H1 (cell line): Measurements from ENCODE around the gene PPP2R2B. TPM values are rescaled to one million over a fixed set of nuclear protein-coding genes. Genes with fewer than 3 reads are reported as not detected.

Experiments used
- CTCF ChIA-PET: fragments of 300-600 bp; sonication (Branson Sonifier 250); formaldehyde crosslinking; loops from one replicate; lab custom pipeline; 2021; ENCODE audit not compliant: partially characterized antibody; lab: Charles Lee
- POLR2A ChIA-PET: fragments of 300-600 bp; sonication (Branson Sonifier 250); formaldehyde crosslinking; loops from one replicate; lab custom pipeline; 2021; ENCODE audit warnings: inconsistent platforms; ENCODE audit not compliant: partially characterized antibody; lab: Charles Lee
- DNase-seq, 2 experiments: peaks; one replicate each; pipeline versions ENCODE4 v3.0.0 to v3.0.0-alpha.2; 2010 to 2022; ENCODE audit warnings: low spot score in 2 of 2, low read depth in 1 of 2, mixed read lengths in 1 of 2
- FAIRE-seq: peaks from 2 replicates; lab custom pipeline; 2011; peaks lifted over from hg19 to GRCh38; lab: Jason Lieb, UNC
- H2AFZ ChIP-seq: 2 replicates; pipeline ENCODE4 v1.8.1; 2012; ENCODE audit warnings: low read length, inconsistent platforms
- H2AK5ac ChIP-seq: 2 replicates; pipeline ENCODE4 v1.6.1; 2013; ENCODE audit warnings: low read depth, low read length
- H2BK120ac ChIP-seq: replicated peaks from 2 replicates; pipeline ENCODE3; 2013; ENCODE audit warnings: low read depth, low read length, inconsistent platforms
- H2BK12ac ChIP-seq: 2 replicates; pipeline ENCODE4 v1.6.1; 2013; ENCODE audit warnings: low read depth, low read length
- H2BK15ac ChIP-seq: 2 replicates; pipeline ENCODE4 v1.6.1; 2013; ENCODE audit warnings: low read length
- H2BK20ac ChIP-seq: 2 replicates; pipeline ENCODE4 v1.6.1; 2013; ENCODE audit warnings: low read length
- H2BK5ac ChIP-seq: 2 replicates; pipeline ENCODE4 v1.6.1; 2013; ENCODE audit warnings: low read depth, low read length
- H3K14ac ChIP-seq: 2 replicates; pipeline ENCODE4 v1.6.1; 2013; ENCODE audit warnings: inconsistent platforms; ENCODE audit not compliant: insufficient read length
- H3K18ac ChIP-seq: 2 replicates; pipeline ENCODE4 v1.6.1; 2013; ENCODE audit warnings: low read length; ENCODE audit errors: extremely low read depth
- H3K23ac ChIP-seq: 2 replicates; pipeline ENCODE4 v1.6.1; 2013; ENCODE audit warnings: inconsistent platforms; ENCODE audit not compliant: insufficient read length
- H3K23me2 ChIP-seq: 2 replicates; pipeline ENCODE4 v1.6.1; 2013; ENCODE audit warnings: low read depth, low read length
- H3K27ac ChIP-seq: 2 replicates; pipeline ENCODE4 v1.6.1; 2011; ENCODE audit warnings: low read depth, low read length, inconsistent platforms
- H3K27me3 ChIP-seq, 4 experiments: replicated peaks in 1 of 4; 1 replicate in 1 of 4; 2 replicates in 3 of 4; pipeline versions ENCODE4 v1.6.1 to v1.8.1; 2011 to 2013; ENCODE audit warnings: low read length in 3 of 4, mild to moderate bottlenecking in 3 of 4, inconsistent platforms in 2 of 4, mixed read lengths in 2 of 4, moderate library complexity in 1 of 4; ENCODE audit not compliant: control insufficient read depth in 3 of 4, insufficient read depth in 3 of 4; ENCODE audit errors: extremely low read depth in 1 of 4
- H3K36me3 ChIP-seq, 4 experiments: 2 replicates each; pipeline versions ENCODE4 v1.6.1 to v1.8.1; 2011 to 2013; ENCODE audit warnings: mild to moderate bottlenecking in 4 of 4, low read length in 3 of 4, moderate library complexity in 2 of 4, control low read depth in 1 of 4, inconsistent platforms in 1 of 4; ENCODE audit not compliant: insufficient read depth in 4 of 4, control insufficient read depth in 2 of 4
- H3K4ac ChIP-seq: replicated peaks from 2 replicates; pipeline ENCODE3; 2013; ENCODE audit warnings: low read length, low read depth, mixed read lengths, inconsistent platforms; ENCODE audit not compliant: insufficient read length
- H3K4me1 ChIP-seq, 4 experiments: replicated peaks in 1 of 4; 1 replicate in 1 of 4; 2 replicates in 3 of 4; pipeline versions ENCODE4 v1.6.1 to v1.8.1; 2011 to 2013; ENCODE audit warnings: low read length in 3 of 4, inconsistent platforms in 2 of 4, mixed read lengths in 1 of 4; ENCODE audit not compliant: insufficient read depth in 4 of 4, control insufficient read depth in 3 of 4
- H3K4me2 ChIP-seq, 2 experiments: 2 replicates each; pipeline versions ENCODE4 v1.6.1 to v1.8.1; 2011 to 2013; ENCODE audit warnings: low read depth in 2 of 2, low read length in 2 of 2, control low read depth in 1 of 2, inconsistent platforms in 1 of 2, mild to moderate bottlenecking in 1 of 2; ENCODE audit not compliant: insufficient read depth in 1 of 2
- H3K4me3 ChIP-seq, 4 experiments: fragments of 200-600, 300-600 bp in 1 of 4; sonication (generic), shearing (Covaris generic), sonication (Bioruptor Twin) in 1 of 4; 2 replicates each; pipeline versions ENCODE4 v1.5.1 to v1.8.1; 2011 to 2016; ENCODE audit warnings: low read length in 4 of 4, low read depth in 3 of 4, control low read depth in 2 of 4, inconsistent platforms in 2 of 4, mild to moderate bottlenecking in 2 of 4, mixed read lengths in 1 of 4, moderate library complexity in 1 of 4; ENCODE audit not compliant: insufficient read depth in 2 of 4; ENCODE audit errors: extremely low read depth in 1 of 4
- H3K56ac ChIP-seq: replicated peaks from 2 replicates; pipeline ENCODE3; 2013; ENCODE audit warnings: low read depth, mild to moderate bottlenecking, mixed read lengths, low read length, inconsistent platforms; ENCODE audit not compliant: insufficient read length
- H3K79me1 ChIP-seq: 2 replicates; pipeline ENCODE4 v1.6.1; 2013; ENCODE audit warnings: low read depth, low read length, control low read depth
- H3K79me2 ChIP-seq, 2 experiments: 2 replicates each; pipeline versions ENCODE4 v1.6.1 to v1.8.1; 2012 to 2013; ENCODE audit warnings: low read length in 2 of 2, mild to moderate bottlenecking in 2 of 2, inconsistent platforms in 1 of 2; ENCODE audit not compliant: insufficient read depth in 2 of 2, control insufficient read depth in 1 of 2
- H3K9ac ChIP-seq, 4 experiments: replicated peaks in 1 of 4; 1 replicate in 1 of 4; 2 replicates in 3 of 4; pipeline versions ENCODE4 v1.6.1 to v1.8.1; 2011 to 2013; ENCODE audit warnings: low read depth in 3 of 4, low read length in 3 of 4, control low read depth in 2 of 4, mild to moderate bottlenecking in 2 of 4, moderate library complexity in 2 of 4, inconsistent platforms in 1 of 4; ENCODE audit errors: extremely low read depth in 1 of 4
- H3K9me3 ChIP-seq, 2 experiments: 2 replicates each; pipeline versions ENCODE4 v1.6.1 to v1.8.1; 2012 to 2013; ENCODE audit warnings: mild to moderate bottlenecking in 2 of 2, moderate library complexity in 2 of 2, control low read depth in 1 of 2, inconsistent platforms in 1 of 2, low read depth in 1 of 2, low read length in 1 of 2, mixed read lengths in 1 of 2; ENCODE audit not compliant: insufficient read depth in 2 of 2
- H4K20me1 ChIP-seq, 2 experiments: replicated peaks in 1 of 2; 2 replicates each; pipeline versions ENCODE3 to v1.8.1; 2011 to 2013; ENCODE audit warnings: inconsistent platforms in 2 of 2, low read length in 2 of 2, mild to moderate bottlenecking in 1 of 2; ENCODE audit not compliant: insufficient read depth in 2 of 2, control insufficient read depth in 1 of 2
- H4K5ac ChIP-seq: 2 replicates; pipeline ENCODE4 v1.6.1; 2013; ENCODE audit warnings: low read length, low read depth, mixed read lengths, inconsistent platforms; ENCODE audit not compliant: insufficient read length
- H4K8ac ChIP-seq: 2 replicates; pipeline ENCODE4 v1.8.0; 2013; ENCODE audit warnings: mild to moderate bottlenecking, moderate library complexity, low read length, inconsistent platforms; ENCODE audit not compliant: insufficient read depth; ENCODE audit errors: extremely low read depth
- H4K91ac ChIP-seq: replicated peaks from 2 replicates; pipeline ENCODE3; 2013; ENCODE audit warnings: low read length, mixed read lengths, inconsistent platforms; ENCODE audit not compliant: insufficient read length
- ATF2 ChIP-seq: IDR thresholded peaks from 2 replicates; pipeline ENCODE4 v1.6.1; 2012; ENCODE audit warnings: low read length, inconsistent platforms
- CTBP2 ChIP-seq: IDR thresholded peaks from 2 replicates; pipeline ENCODE4 v1.7.0; 2011; ENCODE audit warnings: borderline replicate concordance, mild to moderate bottlenecking, moderate library complexity, mixed read lengths, low read length; ENCODE audit not compliant: insufficient read depth, insufficient read length
- FOSL1 ChIP-seq: IDR thresholded peaks from 2 replicates; pipeline ENCODE4 v1.6.1; 2011; ENCODE audit warnings: mild to moderate bottlenecking, low read depth, low read length, moderate library complexity; ENCODE audit not compliant: insufficient read depth
- JUN ChIP-seq: IDR thresholded peaks from 2 replicates; pipeline ENCODE4 v1.6.1; 2011; ENCODE audit warnings: low read depth, mild to moderate bottlenecking, improper control_type of control experiment, low read length
- MAX ChIP-seq: IDR thresholded peaks from 2 replicates; pipeline ENCODE4 v1.6.1; 2012; ENCODE audit warnings: inconsistent platforms
- NANOG ChIP-seq: IDR thresholded peaks from 2 replicates; pipeline ENCODE4 v1.6.1; 2011; ENCODE audit warnings: low read length, low read depth, mild to moderate bottlenecking, inconsistent platforms; ENCODE audit not compliant: insufficient read depth, poor library complexity, severe bottlenecking
- SIX5 ChIP-seq: IDR thresholded peaks from 2 replicates; pipeline ENCODE4 v1.6.1; 2011; ENCODE audit warnings: mild to moderate bottlenecking, low read depth, low read length
- SUZ12 ChIP-seq: fragments of 200-600 bp; sonication (generic); IDR thresholded peaks from 2 replicates; pipeline ENCODE4 v1.6.1; 2012; ENCODE audit warnings: mild to moderate bottlenecking, inconsistent platforms, low read length, moderate library complexity, mixed read lengths
- TAF1 ChIP-seq: IDR thresholded peaks from 2 replicates; pipeline ENCODE4 v1.6.1; 2011; ENCODE audit warnings: mild to moderate bottlenecking, low read depth, low read length
- TAF7 ChIP-seq: optimal IDR thresholded peaks from 2 replicates; pipeline ENCODE3; 2011; ENCODE audit warnings: low read depth, mild to moderate bottlenecking, inconsistent platforms, low read length, moderate library complexity, borderline replicate concordance
- WGBS, 2 experiments: shearing (Covaris generic) in 1 of 2; methylation state at CpG; one replicate each; pipeline versions ENCODE4 v1.1.6 to v1.1.7; 2013 to 2015; ENCODE audit warnings: low lambda C conversion rate in 2 of 2, mixed read lengths in 2 of 2, inconsistent platforms in 1 of 2, low coverage in 1 of 2, missing lambda C conversion rate in 1 of 2; ENCODE audit not compliant: insufficient replicate concordance in 2 of 2, insufficient coverage in 1 of 2, insufficient read length in 1 of 2; ENCODE audit errors: extremely low coverage in 1 of 2, missing lambda C conversion rate in 1 of 2; 5-methylcytosine and 5-hydroxymethylcytosine counted together
- polyA plus RNA-seq, 7 experiments: library from polyadenylated mRNA; depleted of rRNA in 3 of 7; stranded (reverse) in 5 of 7; unstranded in 2 of 7; fragments of >200 nt in 5 of 7; fragments of 200-250 nt in 2 of 7; gene quantifications; 1 replicate in 5 of 7; 2 replicates in 1 of 7; 4 replicates in 1 of 7; pipeline versions ENCODE4 v1.2.1 to v1.2.3, GENCODE V29; 2011 to 2013; ENCODE audit warnings: missing spikeins in 2 of 7, mixed read lengths in 2 of 7
- total RNA-seq: library from RNA; stranded (reverse); fragmentation: NEBNext Ultra II Directional; extraction: Animal tissue kit (Norgen Biotek cat#: 25700); gene quantifications from 2 replicates; pipeline ENCODE4 v1.2.1, GENCODE V29; 2021

The PPP2R2B gene
- total and polyA plus RNA-seq, 2 of the 8 experiments (the other 6 are each of a cell fraction or from before 2014, with no cell fraction given): 21.1 to 37.1 TPM

DNA sequence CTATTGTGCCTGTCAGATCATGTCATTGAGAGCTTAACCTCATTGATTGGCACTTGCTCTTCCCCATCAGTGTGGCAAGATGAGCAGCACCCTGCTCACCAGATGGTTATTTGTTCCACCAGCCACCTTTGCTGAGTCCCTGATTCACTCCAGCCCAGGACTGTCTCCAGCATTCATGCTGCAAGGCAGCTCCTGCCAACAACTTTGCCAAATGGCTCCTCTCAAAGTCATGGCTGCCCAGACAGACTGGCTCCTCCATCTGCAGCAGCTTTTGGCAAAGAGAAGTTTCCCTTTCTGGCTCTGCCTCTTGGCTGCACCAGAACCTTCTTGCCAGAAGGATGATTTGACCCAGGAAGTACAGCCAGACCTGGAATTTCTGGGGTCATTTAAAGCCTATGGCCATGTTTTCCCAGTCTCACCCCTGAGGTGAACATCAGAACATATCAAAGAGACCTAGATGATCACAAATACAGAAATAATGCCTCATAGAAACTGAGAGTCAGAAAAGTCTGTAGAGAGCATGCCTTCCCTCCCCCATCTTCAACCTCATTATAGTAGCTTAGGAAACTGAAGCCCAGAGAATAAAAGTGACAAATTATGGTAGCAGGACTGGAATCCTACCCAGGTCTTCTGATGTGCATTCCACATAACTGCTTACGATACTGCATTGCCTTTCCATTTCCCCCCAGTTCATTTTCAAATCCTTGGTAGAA lies 10.4 kb downstream of the PPP2R2B start:
- H2AK5ac ChIP-seq: no peak overlapping the region
- peaks cover 0 to 40% of the 10 kb centered on the region in 2 experiments; a peak in 2 of 4 replicates for H3K79me2 ChIP-seq
- H2AFZ ChIP-seq: no peak overlapping the region
- no peaks in the 10 kb centered on the region for H3K27me3 ChIP-seq
- no peaks in the 10 kb centered on the region for H4K20me1 ChIP-seq
- no peak overlapping the region for H3K18ac ChIP-seq
- no peak overlapping the region for H3K14ac ChIP-seq
- POLR2A ChIA-PET: no interaction called here
- DNase-seq: no peak
- no peak overlapping the region for H3K4me3 ChIP-seq
- no peak overlapping the region for H3K56ac ChIP-seq
- CTCF ChIA-PET: interaction anchor here (0.7 to 1.3 kb wide), 2 partner anchors 10 to 39 kb away, joined by 3 to 5 read pairs; partner anchors contain the start of gene PPP2R2B
- no peak overlapping the region for H2BK15ac ChIP-seq
- H4K5ac ChIP-seq: no peak overlapping the region
- no peak overlapping the region for H3K27ac ChIP-seq
- no peak overlapping the region for H4K91ac ChIP-seq
- no peak overlapping the region for H2BK12ac ChIP-seq
- no peak for FAIRE-seq
- no peaks in the 10 kb centered on the region; the same call in 1 of the 2 replicates for H3K23me2 ChIP-seq
- peaks cover 0 to 18% (median 13%) of the 10 kb centered on the region in 4 experiments; a peak in 5 of 7 replicates for H3K4me1 ChIP-seq
- WGBS, 2 experiments: 93% methylated on average over 1 of the region's 1 CpG; no CpG with 5 or more reads in 1 of the 2 experiments
- H3K9me3 ChIP-seq: no peaks in the 10 kb centered on the region
- no peak overlapping the region for H3K23ac ChIP-seq
- no peak overlapping the region for H4K8ac ChIP-seq
- H2BK120ac ChIP-seq: no peak overlapping the region
- H3K79me1 ChIP-seq: no peaks in the 10 kb centered on the region
- H3K9ac ChIP-seq: no peak overlapping the region
- no peak overlapping the region for H3K4ac ChIP-seq
- no peak overlapping the region for H3K4me2 ChIP-seq
- no peak overlapping the region for H2BK5ac ChIP-seq
- H2BK20ac ChIP-seq: no peak overlapping the region
- H3K36me3 ChIP-seq: peaks cover 0 to 3% (median 0%) of the 10 kb centered on the region in 4 experiments; a peak in 2 of 8 replicates
- no peak for TF ChIP-seq JUN
- no peak for TF ChIP-seq CTBP2
- TF ChIP-seq TAF7: no peak
- no peak for TF ChIP-seq FOSL1
- TF ChIP-seq SUZ12: no peak
- TF ChIP-seq TAF1: no peak
- no peak for TF ChIP-seq MAX
- no peak for TF ChIP-seq SIX5
- TF ChIP-seq ATF2: no peak
- no peak for TF ChIP-seq NANOG
